GM06990 (cell line): Measurements from ENCODE around the gene TENM4.

Experiments used
- DNase-seq: peaks from one replicate; pipeline ENCODE4 v3.0.0-alpha.2; 2011; ENCODE audit not compliant: insufficient read length; ENCODE audit errors: extremely low read depth
- H3K27me3 ChIP-seq: replicated peaks from 2 replicates; pipeline ENCODE4 v1.6.0; 2011; ENCODE audit warnings: low read length; ENCODE audit not compliant: control insufficient read depth, insufficient read depth
- H3K36me3 ChIP-seq: 2 replicates; pipeline ENCODE4 v1.5.1; 2011; ENCODE audit warnings: low read length; ENCODE audit not compliant: control insufficient read depth, insufficient read depth
- H3K4me3 ChIP-seq: replicated peaks from 2 replicates; pipeline ENCODE4 v1.5.1; 2011; ENCODE audit warnings: low read depth, mild to moderate bottlenecking, control low read depth, low read length
- TF ChIP-seq, protein P1 (sequence below): IDR thresholded peaks from 2 replicates; pipeline ENCODE4 v1.5.1; 2011; ENCODE audit warnings: low read length, control low read depth, mild to moderate bottlenecking, inconsistent platforms; ENCODE audit not compliant: insufficient read depth, poor library complexity, severe bottlenecking

Gene TENM4

DNA sequence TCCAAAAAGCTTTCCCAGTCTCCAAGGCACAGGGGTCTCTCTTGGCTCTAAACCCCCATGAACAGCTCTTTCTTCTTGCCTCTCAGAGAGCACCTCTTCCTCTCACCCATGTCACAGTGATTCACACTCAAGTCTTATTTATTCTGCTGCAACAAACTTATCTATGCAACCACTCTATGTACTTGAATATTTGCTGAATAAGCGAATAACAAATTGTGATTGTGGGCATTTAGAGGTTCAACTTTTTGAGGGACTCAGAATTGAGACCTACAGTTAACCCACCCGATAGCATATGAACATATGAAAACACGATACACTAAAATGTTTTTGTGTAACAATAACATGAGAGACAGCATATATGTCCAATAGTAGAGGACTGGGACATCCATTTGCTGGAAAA lies 729.1 kb downstream of the TENM4 start:
- H3K4me3 ChIP-seq: no peak overlapping the region
- TF ChIP-seq, protein P1, sequence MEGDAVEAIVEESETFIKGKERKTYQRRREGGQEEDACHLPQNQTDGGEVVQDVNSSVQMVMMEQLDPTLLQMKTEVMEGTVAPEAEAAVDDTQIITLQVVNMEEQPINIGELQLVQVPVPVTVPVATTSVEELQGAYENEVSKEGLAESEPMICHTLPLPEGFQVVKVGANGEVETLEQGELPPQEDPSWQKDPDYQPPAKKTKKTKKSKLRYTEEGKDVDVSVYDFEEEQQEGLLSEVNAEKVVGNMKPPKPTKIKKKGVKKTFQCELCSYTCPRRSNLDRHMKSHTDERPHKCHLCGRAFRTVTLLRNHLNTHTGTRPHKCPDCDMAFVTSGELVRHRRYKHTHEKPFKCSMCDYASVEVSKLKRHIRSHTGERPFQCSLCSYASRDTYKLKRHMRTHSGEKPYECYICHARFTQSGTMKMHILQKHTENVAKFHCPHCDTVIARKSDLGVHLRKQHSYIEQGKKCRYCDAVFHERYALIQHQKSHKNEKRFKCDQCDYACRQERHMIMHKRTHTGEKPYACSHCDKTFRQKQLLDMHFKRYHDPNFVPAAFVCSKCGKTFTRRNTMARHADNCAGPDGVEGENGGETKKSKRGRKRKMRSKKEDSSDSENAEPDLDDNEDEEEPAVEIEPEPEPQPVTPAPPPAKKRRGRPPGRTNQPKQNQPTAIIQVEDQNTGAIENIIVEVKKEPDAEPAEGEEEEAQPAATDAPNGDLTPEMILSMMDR: no peak
- no peaks in the 10 kb centered on the region for H3K36me3 ChIP-seq
- DNase-seq: no peak
- no peaks in the 10 kb centered on the region; the same call in 1 of the 2 replicates for H3K27me3 ChIP-seq

GRCh38 chr11:78710417-78710816 lies 730.4 kb downstream of the TENM4 start:
- Histone ChIP-seq H3K36me3 (no peaks in the 10 kb centered on the region), H3K4me3 (no peak overlapping the region), H3K27me3 (no peaks in the 10 kb centered on the region; the same call in 1 of the 2 replicates)
- TF ChIP-seq, protein P1: no peak
- DNase-seq: no peak

DNA sequence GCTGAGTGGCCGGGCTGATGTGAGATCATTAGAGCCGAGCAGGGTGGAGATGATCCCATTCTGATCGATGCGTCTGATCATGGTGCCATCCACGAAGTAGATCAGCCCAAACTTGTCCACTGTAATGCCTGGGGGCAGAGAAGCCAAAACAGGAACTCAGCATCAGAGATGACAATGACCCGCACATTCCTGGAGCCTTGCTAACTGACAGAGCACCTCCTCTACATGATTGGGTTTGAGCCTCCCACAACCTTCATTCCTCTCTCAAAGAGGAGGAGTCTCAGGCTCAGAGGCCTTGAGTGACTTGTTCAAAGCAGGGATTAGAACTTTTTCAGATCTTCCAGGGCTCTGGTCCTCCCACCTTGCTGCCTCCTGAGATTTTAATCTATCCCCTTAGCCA lies 732.4 kb downstream of the TENM4 start:
- Histone ChIP-seq H3K36me3 (no peaks in the 10 kb centered on the region), H3K4me3 (no peak overlapping the region), H3K27me3 (no peaks in the 10 kb centered on the region; the same call in 1 of the 2 replicates)
- TF ChIP-seq, protein P1: no peak
- no peak for DNase-seq

GRCh38 chr11:78706551-78706950 lies 734.3 kb downstream of the TENM4 start:
- DNase-seq: no peak
- Histone ChIP-seq H3K36me3 (no peaks in the 10 kb centered on the region), H3K27me3 (no peaks in the 10 kb centered on the region; the same call in 1 of the 2 replicates), H3K4me3 (no peak overlapping the region)
- TF ChIP-seq, protein P1: no peak

DNA sequence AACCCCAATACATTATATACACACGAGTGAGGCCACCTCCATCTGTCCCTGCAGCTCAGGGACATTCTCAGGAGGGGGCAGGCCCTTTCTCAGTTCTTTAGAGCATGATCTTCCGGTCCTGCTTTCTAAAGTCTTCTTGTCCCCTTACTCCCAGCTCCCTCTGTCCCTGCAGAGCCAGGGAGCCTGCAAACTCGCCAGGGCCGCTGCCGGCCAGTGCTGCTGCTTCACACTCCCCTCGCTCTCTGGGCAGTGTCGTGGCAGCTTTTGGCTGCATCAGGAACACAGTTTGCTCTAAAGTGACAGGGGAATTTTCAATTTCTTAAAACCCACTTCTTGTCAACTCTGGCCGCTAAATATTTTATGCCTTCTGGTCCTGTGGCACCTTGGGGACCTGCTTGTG lies 736.0 kb downstream of the TENM4 start:
- DNase-seq: no peak
- TF ChIP-seq, protein P1: no peak
- Histone ChIP-seq H3K27me3 (no peaks in the 10 kb centered on the region; the same call in 1 of the 2 replicates), H3K36me3 (no peaks in the 10 kb centered on the region), H3K4me3 (no peak overlapping the region)

DNA sequence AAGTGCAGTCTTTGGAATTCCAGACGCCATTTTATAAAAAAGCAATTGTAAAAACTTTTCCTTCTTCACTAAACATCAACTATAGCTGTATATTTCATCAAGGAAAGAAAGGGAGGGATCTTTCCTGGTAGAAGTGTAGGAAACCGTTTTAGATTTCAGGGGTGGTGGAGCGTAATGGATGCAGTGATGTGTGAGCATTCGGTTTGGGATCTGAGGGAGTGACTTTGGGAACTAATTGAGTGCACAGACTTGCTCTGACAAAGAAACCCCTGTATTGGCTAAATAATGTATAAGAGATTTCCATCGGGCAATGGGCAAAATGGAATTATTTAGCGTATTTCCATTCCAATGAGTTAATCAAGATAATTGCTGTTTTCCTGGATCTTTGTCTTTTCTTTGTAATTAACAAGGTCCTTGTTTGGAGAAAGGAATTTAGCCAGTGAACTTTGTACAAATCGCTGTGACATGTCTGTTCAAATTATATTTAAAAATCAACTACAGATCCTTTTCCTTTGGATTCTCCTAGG lies 741.2 kb downstream of the TENM4 start:
- no peak for DNase-seq
- H3K36me3 ChIP-seq: no peaks in the 10 kb centered on the region
- H3K4me3 ChIP-seq: no peak overlapping the region
- TF ChIP-seq, protein P1: no peak
- no peaks in the 10 kb centered on the region; the same call in none of the 2 replicates for H3K27me3 ChIP-seq
